ENCODE measurements around the gene GPC5.

Gene GPC5

GRCh38 chr13:91540158-91540736 is 141.8 kb downstream of the GPC5 start:
- no peak for DNase-seq (ENCODE audit: low read depth)

DNA sequence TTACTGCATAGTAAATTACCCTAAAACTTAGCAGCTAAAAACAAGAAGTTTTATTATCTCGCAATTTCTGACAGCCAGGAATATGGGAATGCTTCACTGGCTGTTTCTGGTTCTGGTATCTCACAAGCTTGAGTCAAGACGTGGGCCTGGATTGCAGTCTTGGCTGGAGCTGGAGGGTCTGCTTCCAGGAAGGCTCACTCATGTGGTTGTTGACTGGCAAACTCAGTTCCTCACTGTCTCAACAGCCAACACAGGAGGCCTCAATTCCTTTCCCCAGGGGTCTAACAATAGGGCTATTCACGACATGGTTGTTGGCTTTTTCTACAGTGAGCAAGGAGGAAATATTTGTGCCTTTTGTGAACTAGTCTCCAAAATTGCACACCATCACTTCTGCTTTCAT is 146.3 kb downstream of the GPC5 start:
- DNase-seq (ENCODE audit: low read depth): no peak

GRCh38 chr13:91546900-91547299 is 148.5 kb downstream of the GPC5 start:
- DNase-seq (ENCODE audit: low read depth): no peak

DNA sequence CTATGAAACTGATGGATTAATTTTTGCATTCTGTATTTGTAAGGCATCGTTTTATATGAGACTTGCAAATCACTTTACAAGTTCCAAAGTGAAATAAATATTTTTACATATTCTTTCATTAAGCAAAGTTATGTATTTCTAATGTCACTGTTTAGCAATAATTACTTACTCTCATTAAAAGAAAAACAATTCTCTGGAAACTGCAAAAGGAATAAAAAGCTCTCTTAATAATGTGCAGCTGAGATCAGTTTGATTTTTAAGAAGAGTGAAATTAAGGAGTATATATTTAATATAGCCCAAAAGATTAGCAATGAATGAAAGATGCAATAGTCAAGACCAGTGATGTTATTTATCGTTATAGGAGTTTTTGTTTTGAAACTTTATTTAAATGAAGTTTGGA is 155.2 kb downstream of the GPC5 start:
- no peak for DNase-seq (ENCODE audit: low read depth)

GRCh38 chr13:91554101-91554500 is 155.7 kb downstream of the GPC5 start:
- DNase-seq (ENCODE audit: low read depth): no peak

DNA sequence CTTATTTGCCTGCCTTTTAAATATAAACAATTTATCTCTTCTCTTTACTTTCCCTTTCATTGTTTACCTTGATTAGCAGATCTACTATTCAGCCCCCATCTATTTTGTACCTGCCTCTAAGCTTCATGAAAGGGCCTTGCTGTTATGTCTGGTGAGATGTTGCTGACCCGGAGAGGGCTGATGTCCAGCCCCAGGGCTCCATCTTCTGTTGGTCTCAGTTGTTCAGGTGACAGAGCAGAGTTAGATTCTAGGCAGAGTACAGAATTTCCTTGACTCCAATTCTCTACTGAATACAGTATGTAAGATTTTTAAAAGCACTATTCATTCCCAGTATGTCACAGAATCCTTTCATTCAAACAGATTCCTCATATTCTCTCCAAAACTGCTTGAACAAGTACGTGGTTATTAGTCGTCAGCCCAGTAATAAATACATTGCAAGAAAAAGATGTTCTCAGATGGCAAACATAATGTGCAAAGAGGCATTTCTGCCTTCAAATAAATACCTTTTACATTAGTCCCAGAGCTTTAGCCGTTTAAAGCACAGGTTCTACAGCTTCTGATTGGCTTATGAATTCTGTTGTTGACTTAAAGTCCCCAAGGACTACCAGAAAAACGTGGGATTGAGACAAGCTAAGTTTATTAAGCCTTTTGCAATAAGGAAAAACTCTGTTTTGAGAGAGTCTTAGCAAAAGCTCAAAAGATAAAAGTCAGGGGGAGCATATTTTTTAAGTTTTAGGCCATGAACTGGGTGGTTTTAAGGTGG is 159.1 kb downstream of the GPC5 start:
- no peak for DNase-seq (ENCODE audit: low read depth)

DNA sequence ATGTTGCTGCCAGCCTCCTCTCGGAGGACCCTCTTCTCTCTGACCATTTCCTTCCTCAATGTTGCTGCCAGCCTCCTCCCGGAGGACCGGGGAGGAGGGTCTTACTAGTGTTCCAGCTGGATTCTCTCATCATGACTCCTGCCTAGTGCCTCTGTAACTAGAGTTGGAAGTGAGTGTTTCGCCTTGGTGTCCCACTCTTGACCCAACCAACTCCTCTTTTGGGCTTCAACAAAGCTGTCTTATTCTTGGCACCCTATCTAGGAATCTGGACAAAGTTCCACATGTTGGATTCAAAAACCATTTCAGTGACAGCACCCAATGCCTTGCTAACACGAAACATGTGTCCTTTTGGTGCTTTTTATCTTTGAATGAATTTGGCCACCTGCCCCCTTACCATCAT is 165.4 kb downstream of the GPC5 start:
- no peak for DNase-seq (ENCODE audit: low read depth)

- no peak for DNase-seq (ENCODE audit: low read depth)
Measured at GRCh38 chr13:91564396-91564795, 166.0 kb downstream of the GPC5 start.

GRCh38 chr13:91565296-91565695 is 166.9 kb downstream of the GPC5 start:
- DNase-seq (ENCODE audit: low read depth): no peak

DNA sequence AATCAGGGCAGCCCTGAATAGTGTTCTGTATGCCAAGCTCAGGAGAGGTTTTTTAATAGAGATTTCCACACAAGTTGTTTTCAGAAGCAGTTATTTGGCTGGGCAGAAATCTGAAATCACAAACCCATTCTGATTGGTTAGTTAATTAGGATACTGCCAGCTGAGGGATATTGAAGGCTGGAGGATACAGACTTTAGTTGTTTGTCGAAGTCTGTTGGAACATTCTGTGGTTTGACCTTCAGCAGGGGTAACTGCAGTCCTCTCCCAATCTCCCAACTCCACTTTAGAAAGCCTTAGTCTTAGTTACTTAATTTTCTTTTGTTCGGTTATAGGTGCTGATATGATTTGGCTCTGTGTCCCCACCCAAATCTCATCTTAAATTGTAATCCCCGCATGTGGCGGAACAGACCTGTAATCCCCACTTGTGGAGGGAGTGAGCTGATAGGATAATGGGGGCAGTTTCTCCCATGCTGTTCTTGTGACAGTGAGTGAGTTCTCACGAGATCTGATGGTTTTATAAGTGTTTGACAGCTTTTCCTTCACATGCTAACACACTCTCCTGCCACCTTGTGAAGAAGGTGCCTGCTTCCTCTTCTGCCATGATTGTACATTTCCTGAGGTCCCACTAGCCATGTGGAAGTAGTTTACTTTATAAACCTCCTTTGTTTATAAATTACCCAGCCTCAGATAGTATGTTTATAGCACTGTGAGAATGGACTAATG is 169.2 kb downstream of the GPC5 start:
- DNase-seq (ENCODE audit: low read depth): no peak

- no peak for DNase-seq (ENCODE audit: low read depth)
Measured at GRCh38 chr13:91571681-91572080, 173.3 kb downstream of the GPC5 start.

GRCh38 chr13:91572439-91572838 is 174.0 kb downstream of the GPC5 start:
- no peak for DNase-seq (ENCODE audit: low read depth)

DNA sequence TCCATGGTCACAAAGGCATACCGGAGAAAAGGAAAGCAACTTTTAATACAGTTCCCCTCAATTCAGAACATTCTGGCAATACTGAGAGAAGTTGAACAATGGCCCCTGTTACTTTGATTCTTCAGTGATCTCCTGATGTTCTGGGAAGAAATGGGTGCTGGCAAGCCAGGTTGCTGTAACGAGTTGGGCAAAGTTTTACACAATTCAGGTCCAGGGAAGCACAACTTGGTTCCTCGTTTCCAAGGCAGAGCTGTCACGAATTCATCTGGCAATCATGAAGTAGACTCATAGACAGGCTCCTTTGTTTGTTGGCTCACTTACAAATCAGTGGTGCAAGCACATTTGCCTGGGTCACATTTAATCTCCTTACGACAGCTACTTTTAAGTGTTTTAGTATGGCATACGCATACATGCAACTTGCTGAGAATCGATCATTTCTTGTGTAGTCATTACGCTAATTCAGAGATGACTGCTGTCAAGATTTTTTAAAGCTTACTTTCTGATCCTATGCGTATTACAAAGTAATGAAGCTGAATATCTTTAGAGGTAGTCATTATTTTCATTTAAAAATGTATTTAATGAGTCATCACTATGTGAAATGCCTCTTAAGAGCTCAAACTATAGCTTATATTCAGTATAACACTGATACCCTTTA is 174.7 kb downstream of the GPC5 start:
- DNase-seq (ENCODE audit: low read depth): no peak

DNA sequence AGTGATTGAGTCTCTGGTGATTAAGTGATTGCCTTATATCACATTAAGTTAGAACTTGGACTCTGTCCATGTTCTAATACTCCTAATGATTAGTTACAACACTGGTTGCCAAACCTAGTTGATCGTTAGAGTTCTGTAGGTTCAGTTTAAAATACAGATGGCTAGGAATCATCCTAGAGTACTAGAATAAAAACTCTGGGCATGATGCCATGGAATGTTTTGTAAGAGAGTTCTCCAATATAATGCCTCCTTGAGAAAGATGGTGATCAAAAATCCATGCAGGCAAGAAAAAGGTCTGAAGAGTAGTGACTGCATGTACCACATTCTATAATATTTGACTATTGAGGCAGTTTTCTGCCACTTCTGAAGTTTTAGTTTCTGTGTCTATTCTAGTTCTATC is 176.3 kb downstream of the GPC5 start:
- DNase-seq (ENCODE audit: low read depth): no peak

GRCh38 chr13:91576590-91576989 is 178.2 kb downstream of the GPC5 start:
- DNase-seq (ENCODE audit: low read depth): no peak

GRCh38 chr13:91579320-91579719 is 180.9 kb downstream of the GPC5 start:
- DNase-seq (ENCODE audit: low read depth): no peak

- no peak for DNase-seq (ENCODE audit: low read depth)
Measured at GRCh38 chr13:91580749-91581148, 182.3 kb downstream of the GPC5 start.

- no peak for DNase-seq (ENCODE audit: low read depth)
Measured at GRCh38 chr13:91586609-91587008, 188.2 kb downstream of the GPC5 start.

- DNase-seq (ENCODE audit: low read depth): no peak
Measured at GRCh38 chr13:91588541-91588940, 190.1 kb downstream of the GPC5 start.

GRCh38 chr13:91592056-91593014 is 193.9 kb downstream of the GPC5 start:
- DNase-seq (ENCODE audit: low read depth): no peak

GRCh38 chr13:91593456-91593855 is 195.0 kb downstream of the GPC5 start:
- DNase-seq (ENCODE audit: low read depth): no peak

- no peak for DNase-seq (ENCODE audit: low read depth)
Measured at GRCh38 chr13:91594061-91594460, 195.6 kb downstream of the GPC5 start.

Data from stimulated activated CD8-positive, alpha-beta memory T cell treated with anti-CD3 and anti-CD28 coated beads, Interleukin-7, amount 100 ng/mL, for 24 hours (primary cell).